Activated gamma-delta T cell treated with Interleukin-2 at 50 U/mL for 16 hours (primary cell): ENCODE data around the gene ABRACL.
"Not testable (repeated sequence)": the region's sequence is repeated elsewhere in the genome, so short reads cannot be mapped to it uniquely, and the experiment has no call there.

ENCODE experiments used
- DNase-seq: peaks from one replicate; pipeline ENCODE4 v3.0.0-alpha.2; 2020

The ABRACL gene

DNA sequence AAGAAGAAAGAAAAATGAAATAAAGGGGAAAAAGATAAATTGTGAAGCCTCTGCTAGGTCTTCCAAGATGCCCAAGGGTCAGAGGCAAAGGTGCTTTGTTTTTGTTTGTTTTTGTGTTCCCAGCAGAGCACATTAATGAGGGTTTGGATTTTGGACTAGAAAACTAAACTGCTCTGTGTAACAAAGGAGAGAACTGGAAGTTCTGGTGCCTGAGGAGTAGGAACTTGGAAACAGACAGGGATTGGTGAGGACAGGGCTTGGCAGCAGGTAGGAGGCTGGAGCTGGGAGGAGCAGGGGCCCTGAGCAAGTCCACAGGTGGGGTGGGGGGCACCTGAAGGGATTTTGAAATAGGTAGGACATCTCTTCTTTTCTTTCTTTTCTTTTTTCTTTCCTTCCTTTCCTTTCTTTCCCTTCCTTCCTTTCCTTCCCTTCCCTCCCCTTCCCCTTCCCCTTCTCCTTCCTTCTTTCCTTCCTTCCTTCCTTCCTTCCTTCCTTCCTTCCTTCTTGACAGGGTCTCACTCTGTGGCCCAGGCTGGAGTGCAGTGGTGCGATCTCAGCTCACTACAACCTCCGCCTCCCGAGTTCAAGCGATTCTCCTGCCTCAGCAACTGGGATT is 15.3 kb upstream of the ABRACL start:
- no peak for DNase-seq

DNA sequence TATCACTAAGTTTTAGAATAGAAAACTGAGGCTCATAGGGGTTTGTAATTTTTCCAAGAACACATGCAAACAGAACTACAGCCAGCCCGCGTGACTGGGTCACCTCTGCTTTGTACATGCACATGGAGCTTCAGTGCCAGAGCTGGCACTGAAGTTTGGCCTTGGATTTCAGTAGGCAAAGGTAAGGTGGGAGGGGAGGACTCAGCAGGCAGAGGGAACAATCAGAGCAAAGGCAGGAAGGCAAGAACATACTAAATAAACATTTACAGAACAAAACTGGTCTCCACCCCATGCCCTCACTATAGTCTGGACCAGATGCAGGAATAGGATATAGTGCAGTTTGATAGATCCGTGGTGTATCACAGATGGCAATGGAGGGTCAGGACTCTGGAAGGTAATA is 13.6 kb upstream of the ABRACL start:
- DNase-seq = no peak

DNA sequence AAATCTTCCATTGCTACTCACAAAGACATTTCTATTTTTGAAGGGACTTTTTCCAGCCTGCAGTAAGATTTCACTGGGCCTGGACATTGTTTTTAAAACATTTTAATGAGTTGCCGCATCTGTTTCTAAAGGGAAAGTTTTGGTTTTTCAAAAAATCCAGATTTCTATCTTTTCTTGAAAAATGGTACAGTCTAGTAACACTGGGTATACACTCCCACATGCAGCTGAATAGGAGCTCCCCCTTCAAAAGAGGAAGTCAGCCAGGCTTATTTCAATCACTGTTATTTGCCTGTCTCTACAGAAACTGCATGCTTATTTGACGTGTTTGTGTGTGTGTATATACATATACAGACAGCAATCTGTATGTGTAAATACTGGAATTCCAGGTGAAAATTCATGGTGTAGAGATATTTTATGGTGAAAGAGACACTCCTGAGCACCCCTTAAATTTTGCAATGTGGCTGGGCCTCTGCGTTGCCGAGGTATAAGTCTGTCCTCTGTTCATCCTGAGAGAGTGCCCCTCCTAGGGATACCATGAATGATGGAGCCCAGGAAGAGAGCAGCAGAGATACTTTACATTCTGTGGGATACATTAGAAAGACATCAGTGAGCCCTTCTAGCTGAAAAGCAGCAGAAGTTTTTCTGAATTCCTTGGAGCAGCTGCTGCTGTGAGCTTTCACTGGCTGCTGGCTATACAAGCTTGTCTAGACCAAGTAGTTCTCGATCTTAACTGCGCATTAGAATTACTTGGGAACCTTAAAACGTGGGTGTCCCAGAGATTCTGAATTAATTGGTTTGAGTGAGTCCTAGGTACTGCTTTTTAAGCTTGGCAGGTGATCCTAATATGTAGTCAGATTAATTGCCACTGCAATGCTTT is 12.0 kb upstream of the ABRACL start:
- no peak for DNase-seq

DNA sequence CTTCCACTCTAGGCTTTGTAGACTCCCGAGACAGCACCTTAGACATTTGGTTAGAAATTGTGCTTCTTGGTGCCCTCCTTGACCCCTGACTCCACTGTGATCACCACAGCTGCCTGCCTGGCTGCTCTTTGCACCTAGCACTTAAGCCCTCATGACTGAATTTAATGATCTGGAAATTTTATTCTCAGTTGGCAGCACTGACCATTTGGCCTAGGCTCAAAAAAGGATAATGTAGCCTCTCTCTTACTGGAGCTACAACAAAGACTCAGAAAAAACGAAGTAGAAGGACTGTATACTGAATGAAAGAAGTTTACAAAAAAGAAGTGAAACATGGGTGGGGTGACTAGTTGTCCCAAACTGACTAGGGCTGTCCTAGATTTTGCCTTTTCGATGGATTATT is 11.3 kb upstream of the ABRACL start:
- no peak for DNase-seq

DNA sequence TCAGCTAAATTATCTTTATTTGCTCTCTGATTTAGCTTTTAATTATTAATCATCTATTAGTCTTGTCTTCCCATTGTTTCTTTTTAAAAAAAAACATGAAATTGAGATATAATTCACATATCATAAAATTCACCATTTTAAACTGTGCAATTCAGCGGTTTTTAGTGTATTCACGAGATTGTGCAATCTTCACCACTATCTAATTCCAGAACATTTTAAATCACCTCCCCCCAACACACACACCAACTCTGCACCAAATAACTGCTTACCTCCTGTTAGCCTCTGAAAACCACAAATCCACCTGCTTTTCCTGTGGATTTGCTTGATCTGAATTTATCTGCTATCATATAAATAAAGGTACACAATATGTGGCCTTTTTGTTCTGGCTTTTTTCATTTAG is 8.8 kb upstream of the ABRACL start:
- no peak for DNase-seq

DNA sequence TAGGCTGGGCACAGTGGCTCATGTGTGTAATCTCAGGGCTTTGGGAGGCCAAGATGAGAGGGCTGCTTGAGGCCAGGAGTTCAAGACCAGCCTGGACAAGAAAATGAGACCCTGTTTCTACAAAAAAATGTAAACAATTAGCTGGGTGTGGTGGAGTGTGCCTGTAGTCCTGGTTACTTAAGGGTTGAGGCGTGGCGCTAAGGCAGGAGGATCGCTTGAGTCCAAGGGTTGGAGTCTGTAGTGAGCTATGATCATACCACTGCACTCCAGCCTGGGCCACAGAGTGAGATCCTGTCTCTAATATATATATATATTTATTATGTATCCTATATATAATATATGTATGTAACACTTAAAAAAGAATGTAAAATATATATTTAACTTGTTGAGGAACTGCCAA is 7.9 kb upstream of the ABRACL start:
- no peak for DNase-seq

DNA sequence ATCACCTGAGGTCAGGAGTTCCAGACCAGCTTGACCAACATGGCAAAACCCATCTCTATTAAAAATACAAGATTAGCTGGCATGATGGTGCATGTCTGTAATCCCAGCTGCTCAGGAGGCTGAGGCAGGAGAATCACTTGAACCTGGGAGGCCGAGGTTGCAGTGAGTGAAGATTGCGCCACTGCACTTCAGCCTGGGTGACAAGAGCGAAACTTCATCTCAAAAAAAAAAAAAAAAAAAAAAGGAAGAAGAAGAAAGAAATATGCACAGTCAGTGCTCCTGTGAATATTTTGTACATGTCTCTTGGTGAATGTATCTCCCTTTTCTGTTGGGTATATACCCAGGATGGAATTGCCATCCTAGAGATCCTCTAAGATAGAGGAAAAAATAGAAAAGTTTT is 3.1 kb upstream of the ABRACL start:
- DNase-seq = not testable (repeated sequence)

DNA sequence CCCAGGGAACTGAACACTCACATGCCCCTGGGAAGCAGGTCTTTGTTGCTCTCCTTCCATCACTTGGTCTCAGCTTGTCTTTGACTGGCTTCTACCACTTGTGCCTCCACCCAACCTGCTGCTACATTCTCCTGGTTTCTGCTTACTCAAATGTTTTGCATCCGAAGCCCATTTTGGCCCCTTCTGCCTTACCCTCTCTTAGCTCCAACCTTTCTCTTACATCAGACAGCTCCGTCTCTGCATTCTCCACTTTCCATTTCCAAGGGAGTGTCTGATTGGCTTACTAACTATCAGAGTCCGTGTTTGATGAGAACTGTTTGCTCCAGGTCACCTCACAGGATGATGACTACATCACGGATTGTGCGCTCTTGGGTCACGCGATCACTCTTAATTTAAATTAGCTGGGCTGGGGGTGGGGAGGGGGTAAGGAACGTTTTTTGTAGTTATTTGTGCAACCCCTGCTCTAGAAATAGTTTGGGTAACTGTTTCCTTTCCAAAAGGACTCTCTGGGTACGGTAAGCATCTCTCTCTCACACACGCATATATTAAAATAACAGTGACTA is 844 bp upstream of the ABRACL start:
- no peak for DNase-seq

DNA sequence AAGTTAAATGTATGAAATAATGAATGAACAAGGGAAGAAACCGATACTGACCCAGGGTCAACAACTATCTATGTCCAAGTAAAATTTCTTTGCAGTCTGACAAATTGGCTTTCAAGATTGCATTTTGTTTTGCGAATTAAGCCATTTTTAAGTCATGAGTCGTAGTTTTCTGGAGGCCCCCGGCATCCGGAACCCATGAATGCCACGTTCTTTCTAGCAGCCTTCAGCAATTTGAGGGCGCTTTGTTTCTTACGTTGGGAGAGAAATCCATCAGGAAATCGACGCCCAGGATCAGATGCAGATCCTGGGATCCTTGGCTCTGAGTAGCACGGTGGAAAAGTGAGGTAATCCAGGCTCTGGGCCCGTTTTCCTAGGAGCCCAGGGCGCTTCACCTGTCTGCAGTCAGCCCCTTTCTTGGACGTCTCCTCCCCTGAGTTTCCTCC is 309 bp upstream of the ABRACL start:
- DNase-seq = no peak

DNA sequence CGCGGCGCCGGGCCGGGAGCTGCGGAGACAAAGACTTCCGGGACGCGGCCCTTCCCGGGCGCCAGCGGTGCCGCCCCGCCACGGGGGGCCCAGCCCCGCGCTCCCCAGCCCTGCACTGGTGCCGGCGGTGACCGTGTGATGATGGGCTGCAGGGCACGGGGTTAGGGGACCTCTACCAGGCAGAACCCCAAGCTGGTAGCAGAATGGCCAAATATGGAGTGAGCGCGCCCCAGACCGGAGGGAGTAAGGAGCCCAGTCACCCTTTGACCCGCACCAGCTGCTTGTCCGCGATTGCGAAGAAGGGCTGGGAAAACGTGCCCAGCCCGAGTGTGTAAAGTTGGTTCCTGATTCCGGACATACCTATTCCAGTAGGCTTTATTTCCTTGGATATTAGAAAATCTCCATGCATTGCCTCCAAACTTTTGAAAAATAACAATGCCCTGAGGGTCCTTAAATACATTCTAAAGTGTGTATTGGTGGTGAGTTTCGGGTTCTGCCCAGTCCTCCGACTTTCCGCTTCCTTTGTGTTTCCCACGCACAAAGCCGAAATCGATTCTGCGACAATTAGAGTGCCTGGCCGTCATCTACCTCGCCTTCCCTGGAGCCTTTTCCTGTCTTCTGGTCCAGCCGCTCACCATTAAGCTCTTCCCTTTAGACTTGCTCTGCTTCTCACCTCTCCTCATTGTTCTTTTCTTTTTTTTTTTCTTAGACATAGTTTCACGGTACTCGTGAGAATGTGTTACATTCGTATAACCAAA is 1.1 kb downstream of the ABRACL start:
- peak; percentile 5 for DNase-seq

DNA sequence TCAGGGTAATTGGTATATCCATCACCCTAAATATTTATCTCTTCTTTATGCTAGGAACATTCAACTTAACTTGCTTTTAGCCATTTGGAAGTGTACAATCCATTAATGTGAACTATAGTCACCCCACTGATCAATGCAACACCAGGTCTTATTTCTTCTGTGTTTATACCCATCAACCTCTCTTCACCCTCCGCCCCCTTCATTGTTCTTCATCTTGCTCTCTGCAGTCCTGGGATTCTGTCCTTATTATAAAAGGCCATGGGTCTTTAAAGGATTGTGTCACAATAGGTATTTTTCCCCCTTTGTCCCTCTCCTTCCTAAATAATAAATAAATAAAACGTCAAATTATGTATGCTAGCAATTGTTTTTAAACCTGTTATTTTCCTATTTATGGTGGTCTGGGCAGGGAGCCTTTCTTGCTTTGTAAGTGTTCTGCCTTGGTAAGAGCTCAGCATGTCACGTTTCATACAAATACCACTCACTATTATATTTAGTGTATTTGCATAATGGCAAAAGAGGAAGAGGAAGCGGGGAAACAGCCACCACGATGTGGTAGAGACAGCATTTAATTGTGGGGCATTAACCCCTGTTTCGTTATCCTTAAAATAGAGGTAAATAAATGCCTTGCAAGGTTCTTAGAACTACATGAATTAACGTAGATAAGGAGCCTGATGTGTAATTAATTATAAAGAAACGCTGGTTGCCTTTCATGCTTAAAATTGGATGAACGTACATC is 1.9 kb downstream of the ABRACL start:
- DNase-seq = peak; percentile 18

DNA sequence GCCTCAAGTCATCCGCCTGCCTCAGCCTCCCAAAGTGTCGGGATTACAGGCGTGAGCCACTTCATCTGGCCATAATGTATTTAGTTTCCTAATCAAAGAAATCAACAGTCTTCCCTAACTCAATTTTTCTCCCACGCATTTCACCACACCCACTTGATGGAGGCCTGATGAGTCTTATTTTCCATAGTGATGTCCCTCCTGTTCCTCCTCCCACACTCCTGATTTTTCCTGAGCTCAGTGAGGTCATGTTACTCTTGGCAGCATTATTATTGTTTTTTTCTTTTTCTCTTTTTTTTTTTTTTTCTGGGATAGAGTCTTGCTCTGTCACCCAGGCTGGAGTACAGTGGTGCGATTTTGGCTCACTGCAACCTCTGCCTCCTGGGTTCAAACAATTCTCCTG is 8.9 kb downstream of the ABRACL start:
- DNase-seq = no peak

DNA sequence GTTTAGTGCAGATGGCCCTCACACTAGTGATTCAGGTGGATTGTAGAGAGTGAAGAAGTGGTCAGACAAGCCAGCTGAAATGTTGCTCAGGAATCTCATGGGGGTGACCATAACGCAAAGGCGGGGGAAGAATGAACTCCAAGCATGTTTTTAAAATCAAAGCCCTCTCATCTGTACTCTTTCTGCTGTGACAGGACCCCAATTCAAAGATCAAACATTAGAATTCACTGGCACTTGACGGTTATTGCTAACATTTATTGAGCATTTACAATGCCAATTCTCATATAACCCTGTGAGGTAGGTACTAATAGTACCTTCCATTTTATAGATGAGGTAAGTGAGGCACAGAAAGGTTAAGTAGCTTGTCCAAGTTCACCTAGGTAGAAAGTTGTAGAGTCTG is 15.7 kb downstream of the ABRACL start:
- DNase-seq = no peak

DNA sequence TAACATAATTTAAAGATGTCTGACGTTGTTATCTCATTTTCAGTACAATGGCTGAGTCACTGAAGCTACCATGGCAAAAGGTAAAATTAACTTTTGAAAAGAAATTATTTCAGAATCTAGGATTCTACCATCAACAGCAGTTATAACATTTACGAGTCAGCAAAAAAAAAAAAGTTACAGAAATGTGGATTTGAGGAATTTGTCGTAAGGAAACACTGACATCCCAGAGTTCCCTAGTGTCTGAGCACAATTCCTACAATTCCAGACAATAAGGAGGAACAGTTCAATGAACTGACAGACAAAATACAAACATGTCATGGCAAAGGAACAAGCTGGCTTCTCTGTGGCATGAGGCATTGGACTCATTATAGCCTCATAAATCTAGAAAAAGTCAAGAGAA is 19.1 kb downstream of the ABRACL start:
- DNase-seq = no peak

DNA sequence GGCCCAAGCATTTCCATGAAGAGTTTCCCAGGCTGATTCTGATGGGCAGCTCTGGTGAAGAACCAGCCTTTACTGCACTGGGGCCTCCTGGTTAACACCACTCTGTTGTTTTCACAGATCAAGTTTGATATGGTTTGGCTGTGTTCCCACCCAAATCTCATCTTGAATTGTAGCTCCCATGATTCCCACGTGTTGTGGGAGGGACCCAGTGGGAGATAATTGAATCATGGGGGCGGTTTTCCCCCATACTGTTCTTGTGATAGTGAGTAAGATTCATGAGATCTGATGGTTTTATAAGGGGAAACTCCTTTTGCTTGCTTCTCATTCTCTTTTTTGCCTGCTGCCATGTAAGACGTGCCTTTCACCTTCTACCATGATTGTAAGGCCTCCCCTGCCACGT is 20.4 kb downstream of the ABRACL start:
- DNase-seq = not testable (repeated sequence)

DNA sequence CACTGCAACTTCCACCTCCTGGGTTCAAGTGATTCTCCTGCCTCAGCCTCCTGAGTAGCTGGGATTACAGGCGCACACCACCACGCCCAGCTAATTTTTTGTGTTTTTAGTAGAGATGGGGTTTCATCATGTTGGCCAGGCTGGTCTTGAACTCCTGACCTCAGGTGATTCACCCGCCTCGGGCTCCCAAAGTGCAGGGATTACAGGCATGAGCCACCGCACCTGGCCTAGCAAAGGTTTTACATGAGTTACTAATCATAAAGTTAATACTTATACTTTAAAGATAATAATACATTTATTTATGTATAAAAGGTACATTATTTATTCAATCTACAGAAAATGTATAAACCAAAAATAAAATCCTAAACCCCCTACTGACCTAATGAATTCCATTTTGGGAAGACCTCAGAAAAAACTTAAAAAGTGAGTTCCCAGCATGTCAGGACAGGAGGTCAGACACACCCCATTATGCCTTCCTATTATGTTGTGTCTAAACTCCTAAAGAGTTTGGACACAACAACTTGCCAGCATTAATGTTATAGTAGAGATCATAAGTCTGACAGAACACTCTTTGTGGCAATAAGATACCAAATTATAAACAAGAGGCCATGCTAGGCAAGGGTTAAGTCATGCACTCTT is 21.7 kb downstream of the ABRACL start:
- DNase-seq = not testable (repeated sequence)

DNA sequence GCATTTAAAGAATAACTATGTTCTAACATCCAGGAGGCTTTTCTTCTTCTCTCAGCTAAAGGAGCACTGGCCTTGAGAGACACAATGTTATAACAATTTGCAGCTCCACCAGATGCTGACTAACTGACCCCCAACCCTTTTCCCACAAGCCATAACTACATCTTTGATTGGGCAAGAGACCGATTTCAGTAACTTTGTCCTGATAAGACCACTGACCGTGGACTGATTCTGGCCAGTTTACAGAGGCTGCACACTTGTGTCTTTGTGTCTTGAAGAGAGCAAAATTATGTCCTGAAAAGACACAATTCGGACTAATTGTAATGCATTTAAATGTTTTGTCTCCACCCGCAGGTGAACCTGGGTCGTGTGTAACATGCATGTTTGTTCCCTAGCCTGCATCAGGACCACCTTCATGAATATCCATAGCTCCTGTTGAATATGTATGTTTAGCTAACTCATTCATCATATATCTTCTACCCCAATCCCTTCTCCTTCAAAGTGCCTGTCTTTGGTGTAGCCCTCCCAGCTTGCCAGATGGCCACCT is 22.3 kb downstream of the ABRACL start:
- no peak for DNase-seq

DNA sequence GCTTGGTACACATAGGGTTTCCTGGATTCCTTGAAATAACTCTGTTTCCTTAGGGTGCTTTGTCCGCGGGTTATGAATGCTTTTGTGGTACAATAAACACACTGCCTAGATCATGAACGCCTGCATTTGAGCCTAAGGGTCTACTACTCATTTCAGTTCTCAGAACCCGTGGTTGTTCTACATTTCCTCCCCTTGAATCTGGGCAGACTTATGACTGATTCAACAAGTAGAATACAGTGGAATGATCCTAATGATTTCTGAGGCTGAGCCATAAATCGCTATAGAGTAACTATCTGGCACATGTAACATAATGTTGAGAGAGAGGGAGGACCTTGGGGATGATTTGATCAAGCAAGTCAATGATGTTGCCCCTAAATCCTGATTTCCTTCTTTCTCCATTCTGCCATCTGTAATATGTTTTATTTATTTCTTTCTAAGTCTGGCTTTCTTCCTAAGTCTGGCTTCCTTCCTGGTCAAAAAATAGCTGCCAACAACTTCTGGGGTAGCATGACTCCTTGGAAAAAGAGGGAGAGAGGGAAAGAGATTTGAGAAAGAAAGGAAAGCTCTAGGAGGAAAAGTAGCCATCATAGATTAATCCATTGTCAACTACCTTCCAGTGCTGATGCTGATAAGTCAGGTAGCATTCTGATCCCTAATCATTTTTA is 23.0 kb downstream of the ABRACL start:
- no peak for DNase-seq

DNA sequence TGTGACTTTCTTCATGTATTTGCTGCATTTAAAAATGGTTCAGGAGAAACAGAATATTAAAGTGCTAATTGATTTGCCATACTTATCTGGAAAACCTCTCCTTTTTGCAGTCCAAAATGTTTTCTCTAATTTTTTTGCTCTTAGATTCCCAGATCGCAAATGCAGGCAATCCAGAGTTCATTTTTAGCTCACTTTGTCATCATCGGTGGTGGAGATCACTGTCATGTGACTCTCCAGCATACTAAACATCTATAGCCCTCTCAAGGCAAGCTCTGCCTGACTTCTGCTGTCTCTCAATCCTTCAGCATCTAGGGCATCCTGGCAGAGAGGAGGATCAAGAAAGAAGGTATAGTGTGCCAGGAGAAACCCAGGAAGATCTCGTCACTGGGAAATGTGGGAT is 24.8 kb downstream of the ABRACL start:
- no peak for DNase-seq

DNA sequence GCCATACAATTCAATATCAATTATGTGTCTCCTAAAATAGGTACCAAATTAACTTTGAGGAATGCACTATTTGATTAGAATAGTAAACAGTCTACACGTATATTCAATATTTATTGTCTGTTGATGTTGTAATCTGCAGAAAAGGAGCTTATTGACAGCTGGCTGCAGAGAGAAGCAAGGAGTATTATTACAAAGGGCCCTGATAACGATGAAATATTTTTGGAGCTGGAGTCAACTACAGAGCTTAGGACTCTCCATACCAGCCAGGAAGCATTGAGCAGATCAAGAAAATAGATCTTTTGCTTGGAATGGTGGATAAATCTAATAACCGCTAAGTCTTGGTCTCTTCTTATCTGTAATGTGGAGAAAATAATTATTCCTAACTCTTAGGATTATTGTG is 25.5 kb downstream of the ABRACL start:
- DNase-seq = no peak

DNA sequence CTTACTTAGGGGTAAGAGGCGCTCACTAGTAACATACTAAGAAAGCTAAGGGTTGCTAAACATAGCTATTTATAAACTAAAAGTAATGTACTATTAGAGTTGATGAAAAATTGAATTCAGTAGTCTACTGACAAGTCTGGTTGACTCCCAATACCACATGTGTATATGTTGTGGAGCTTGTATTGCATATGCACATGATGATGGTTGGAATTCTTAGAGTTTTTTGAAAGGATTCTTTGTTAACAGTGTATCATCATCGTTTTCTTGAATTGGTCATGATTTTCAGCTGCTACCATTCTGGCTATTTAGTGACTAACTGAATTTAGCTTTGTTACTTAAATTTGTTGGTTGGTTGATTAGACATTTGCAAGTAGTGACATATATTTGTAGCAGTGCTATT is 27.2 kb downstream of the ABRACL start:
- no peak for DNase-seq
